GM18505 (cell line): ENCODE data around the gene TPM2.

Source experiments
- ATAC-seq: cut with Tn5 transposase; IDR thresholded peaks from one replicate; pipeline ENCODE4 v1.9.1; 2021; ENCODE audit not compliant: unreplicated experiment
- POLR2A ChIP-seq: IDR thresholded peaks from 4 replicates; pipeline ENCODE4 v1.6.1; 2011; ENCODE audit warnings: borderline replicate concordance; ENCODE audit not compliant: insufficient read depth, insufficient read length; ENCODE audit errors: extremely low read depth

The TPM2 gene

DNA sequence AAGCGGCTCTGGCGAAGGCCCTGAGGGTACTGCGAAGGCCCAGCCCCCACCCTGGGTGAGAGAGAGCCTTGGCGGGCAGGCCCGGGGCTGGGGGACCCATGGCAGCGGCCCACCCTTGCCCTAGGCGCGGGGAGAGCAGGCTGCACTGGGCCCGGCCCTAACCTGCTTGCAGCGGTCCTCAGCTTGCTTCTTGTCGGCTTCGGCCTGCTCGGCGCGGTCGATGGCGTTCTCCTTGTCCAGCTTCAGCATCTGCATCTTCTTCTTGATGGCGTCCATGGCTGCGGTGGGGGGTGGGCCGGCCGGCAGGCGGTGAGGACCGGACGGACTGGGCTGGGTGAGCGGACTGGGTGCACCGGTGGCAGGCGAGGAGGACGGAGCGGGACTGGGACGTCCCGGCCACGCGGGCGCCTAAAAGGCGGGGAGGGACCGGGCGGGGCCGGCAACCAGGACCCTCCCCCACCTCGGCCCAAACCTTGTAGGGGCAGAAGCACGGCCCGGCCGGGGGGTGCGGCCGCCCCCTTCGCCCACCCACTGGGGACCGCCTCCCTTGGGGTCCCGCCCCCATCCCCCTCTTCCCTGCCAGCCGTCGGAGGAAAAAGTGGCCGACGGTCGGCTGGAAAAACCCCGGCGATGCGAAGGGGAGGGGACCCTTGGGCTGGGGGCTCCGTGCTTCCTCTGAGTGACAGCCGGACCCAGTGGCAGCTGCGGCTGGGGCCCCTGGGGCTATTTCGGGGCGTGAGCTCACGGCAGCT, at the start of gene TPM2:
Gene TPM2, minus strand, starts transcription at position 384 of the 752 bp plus-strand sequence. Its CDS starts 108 bp downstream, at position 276.
- no peak for ATAC-seq
- no peak for TF ChIP-seq POLR2A

DNA sequence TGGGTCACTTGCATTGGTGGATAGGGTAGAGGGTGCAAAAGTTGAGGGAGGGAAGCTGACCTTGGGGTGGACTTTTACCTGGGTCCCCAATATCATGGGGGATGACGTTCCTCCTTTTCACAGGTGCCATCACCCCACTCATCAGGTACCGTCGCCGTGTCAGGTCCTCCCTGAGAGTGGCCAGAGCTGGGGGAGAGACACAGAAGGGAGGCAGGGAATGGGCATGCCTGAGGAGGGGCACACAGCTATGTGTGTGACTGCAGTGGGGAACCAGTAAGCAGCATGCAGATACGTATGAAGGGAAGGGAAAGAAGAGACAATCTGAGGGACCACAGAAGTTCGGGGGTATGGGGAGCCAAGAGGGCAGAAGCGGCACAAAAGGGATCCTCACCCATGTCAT, 49.2 kb upstream of the TPM2 start:
- no peak for TF ChIP-seq POLR2A
- no peak for ATAC-seq

DNA sequence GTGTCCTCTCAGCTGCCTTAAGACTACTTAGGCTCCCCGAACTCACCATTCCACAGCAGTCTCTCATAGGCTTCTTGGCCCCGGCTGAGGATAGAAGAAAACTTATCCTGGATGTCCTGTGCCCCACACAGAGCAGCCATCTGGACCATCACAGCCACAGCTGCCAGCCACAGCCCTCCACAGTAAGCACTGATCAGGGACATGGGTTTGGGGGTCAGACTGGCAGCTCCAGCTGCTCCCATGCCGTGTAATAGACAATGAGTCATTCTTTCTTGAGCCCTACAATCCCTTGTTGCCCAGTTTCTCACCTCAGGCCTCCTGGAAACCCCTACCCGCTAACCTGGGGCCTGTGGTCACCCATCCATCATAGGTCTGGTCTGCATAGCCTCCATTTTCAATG, 48.5 kb upstream of the TPM2 start:
- ATAC-seq, result no peak
- TF ChIP-seq POLR2A, result no peak

GRCh38 chr9:35737143-35737542, 47.4 kb upstream of the TPM2 start:
- no peak for TF ChIP-seq POLR2A
- ATAC-seq, result no peak

GRCh38 chr9:35736201-35736633, 46.5 kb upstream of the TPM2 start:
- no peak for ATAC-seq

DNA sequence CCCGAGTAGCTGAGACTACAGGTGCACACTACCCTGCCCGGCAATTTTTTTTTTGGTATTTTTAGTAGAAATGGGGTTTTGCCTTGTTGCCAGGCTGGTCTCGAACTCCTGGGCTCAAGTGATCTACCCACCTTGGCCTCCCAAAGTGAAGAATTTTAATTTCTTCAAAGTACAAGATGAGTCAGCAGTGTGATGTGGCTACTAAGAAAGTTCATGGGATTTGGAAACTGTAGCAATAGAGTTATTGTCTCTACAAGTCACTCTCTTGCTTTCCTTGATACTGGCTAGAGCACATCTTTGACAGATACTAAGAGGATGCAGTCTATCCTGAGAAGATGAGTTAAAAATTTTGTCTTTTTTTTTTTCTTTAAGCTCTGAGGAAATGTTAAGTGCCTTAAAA, 44.4 kb upstream of the TPM2 start:
- ATAC-seq, result no peak
- no peak for TF ChIP-seq POLR2A

More at GRCh38 chr9:35736201-35736633, 46.5 kb upstream of the TPM2 start:
- TF ChIP-seq POLR2A, result no peak

DNA sequence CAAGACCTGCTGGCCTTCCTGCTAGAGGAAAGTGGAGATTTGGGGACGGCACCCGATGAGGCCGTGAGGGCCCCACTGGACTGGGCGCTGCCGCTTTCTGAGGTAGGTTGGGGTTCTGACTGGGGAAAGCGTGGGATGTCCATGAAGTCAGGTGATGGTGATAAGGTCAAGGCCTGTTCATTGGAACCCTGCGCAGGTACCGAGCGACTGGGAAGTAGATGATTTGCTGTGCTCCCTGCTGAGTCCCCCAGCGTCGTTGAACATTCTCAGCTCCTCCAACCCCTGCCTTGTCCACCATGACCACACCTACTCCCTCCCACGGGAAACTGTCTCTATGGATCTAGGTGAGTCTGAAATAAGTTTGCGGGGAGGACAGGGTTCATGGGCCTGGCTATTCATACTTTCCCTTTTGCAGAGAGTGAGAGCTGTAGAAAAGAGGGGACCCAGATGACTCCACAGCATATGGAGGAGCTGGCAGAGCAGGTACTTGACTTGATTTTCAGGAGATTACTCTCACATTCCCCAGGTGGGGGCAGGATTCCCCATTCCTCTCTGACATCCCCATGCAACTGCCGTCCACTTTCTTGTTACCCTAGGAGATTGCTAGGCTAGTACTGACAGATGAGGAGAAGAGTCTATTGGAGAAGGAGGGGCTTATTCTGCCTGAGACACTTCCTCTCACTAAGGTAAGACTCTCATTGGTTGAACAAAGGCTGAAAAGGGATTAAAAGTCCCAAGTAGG, 43.2 kb upstream of the TPM2 start:
- no peak for ATAC-seq
- peak; percentile 50 for TF ChIP-seq POLR2A

GRCh38 chr9:35732185-35732799, 42.6 kb upstream of the TPM2 start, which contains the start of the genes CREB3 and TLN1:
TSS of gene CREB3 (plus strand) at chr9:35732666. CDS start at chr9:35732773, 107 bp downstream.
TSS of gene TLN1 (minus strand) at chr9:35732195. CDS start at chr9:35725694, 6,501 bp downstream.
- peak; percentile 86 for TF ChIP-seq POLR2A
- ATAC-seq, result peak; percentile 75

- no peak for ATAC-seq
- no peak for TF ChIP-seq POLR2A
These were observed 41.9 kb upstream of the TPM2 start for GRCh38 chr9:35731415-35732184.

DNA sequence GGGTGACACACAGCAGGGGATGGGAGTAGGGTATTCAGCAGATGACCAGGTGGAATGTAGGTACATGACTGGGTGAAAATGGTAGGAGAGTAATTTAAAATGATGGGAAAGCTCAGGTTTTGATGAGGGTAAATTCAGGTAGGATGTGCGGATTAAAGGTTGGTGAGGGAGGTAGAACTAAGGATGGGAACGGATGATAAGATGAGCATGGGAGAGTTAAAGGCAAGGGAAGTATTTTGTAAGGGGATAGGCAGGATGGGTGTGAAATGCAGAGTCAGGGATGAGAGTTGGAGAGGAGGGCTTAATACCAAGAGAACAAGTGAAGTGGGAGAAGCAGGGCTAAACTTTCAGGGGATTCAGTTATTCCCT, 40.7 kb upstream of the TPM2 start:
- no peak for ATAC-seq

GRCh38 chr9:35729700-35730485, 40.2 kb upstream of the TPM2 start:
- TF ChIP-seq POLR2A, result no peak
- ATAC-seq, result no peak

More for the DNA sequence above, 40.7 kb upstream of the TPM2 start:
- TF ChIP-seq POLR2A, result no peak

GRCh38 chr9:35729101-35729500, 39.4 kb upstream of the TPM2 start:
- TF ChIP-seq POLR2A, result no peak
- no peak for ATAC-seq

- peak; percentile 79 for TF ChIP-seq POLR2A
- no peak for ATAC-seq
These were observed 38.6 kb upstream of the TPM2 start for GRCh38 chr9:35728041-35728971.
